WTC11 (cell line): ENCODE data around the gene PDSS1.
"Not testable (repeated sequence)": the region's sequence is repeated elsewhere in the genome, so short reads cannot be mapped to it uniquely, and the experiment has no call there.

ENCODE experiments used
- CTCF ChIP-seq: fragments of 200-600 bp; IDR thresholded peaks from 2 replicates; pipeline ENCODE4 v1.8.0; 2022; ENCODE audit warnings: antibody characterized with exemption
- ELF4 ChIP-seq: sonication (generic); formaldehyde crosslinking; IDR thresholded peaks from 2 replicates; pipeline ENCODE4 v1.8.1; 2022; ENCODE audit warnings: low read depth, mild to moderate bottlenecking, moderate library complexity, missing genetic modification reagents
- FOXJ3 ChIP-seq: sonication (generic); formaldehyde crosslinking; IDR thresholded peaks from 2 replicates; pipeline ENCODE4 v1.9.0; 2021; ENCODE audit warnings: missing genetic modification reagents, mild to moderate bottlenecking, borderline replicate concordance
- MAX ChIP-seq: sonication (generic); formaldehyde crosslinking; IDR thresholded peaks from 2 replicates; pipeline ENCODE4 v1.8.0; 2022; ENCODE audit warnings: mild to moderate bottlenecking, missing genetic modification reagents
- NR2C2 ChIP-seq: sonication (generic); formaldehyde crosslinking; IDR thresholded peaks from 2 replicates; pipeline ENCODE4 v1.8.0; 2022; ENCODE audit warnings: mild to moderate bottlenecking, missing genetic modification reagents
- PREB ChIP-seq: sonication (generic); formaldehyde crosslinking; IDR thresholded peaks from 2 replicates; pipeline ENCODE4 v1.8.1; 2022; ENCODE audit warnings: mild to moderate bottlenecking, missing genetic modification reagents, moderate library complexity, borderline replicate concordance
- STAT6 ChIP-seq: sonication (generic); formaldehyde crosslinking; conservative IDR thresholded peaks from 2 replicates; pipeline ENCODE4 v1.8.1; 2023; ENCODE audit warnings: mild to moderate bottlenecking, low read depth, missing genetic modification reagents, moderate library complexity
- ZNF423 ChIP-seq: fragments of 250-450 bp; sonication (Bioruptor Pico); IDR thresholded peaks from 2 replicates; pipeline ENCODE4 v2.1.2; 2022; ENCODE audit warnings: mild to moderate bottlenecking, moderate library complexity
- ZNF512 ChIP-seq: sonication (generic); formaldehyde crosslinking; IDR thresholded peaks from 2 replicates; pipeline ENCODE4 v1.8.1; 2022; ENCODE audit warnings: missing genetic modification reagents, borderline replicate concordance
- TF ChIP-seq, protein P1 (sequence below): fragments of 250-450 bp; sonication (Bioruptor Pico); IDR thresholded peaks from 2 replicates; pipeline ENCODE4 v2.1.2; 2022; ENCODE audit warnings: mild to moderate bottlenecking, moderate library complexity

GRCh38 chr10:26684667-26685264 is 12.7 kb upstream of the PDSS1 start:
- not testable (repeated sequence) for TF ChIP-seq ZNF423 (CRISPR knock-in tag); STAT6 (CRISPR knock-in tag); FOXJ3; ZNF512 (CRISPR knock-in tag); NR2C2 (CRISPR knock-in tag); MAX (CRISPR knock-in tag); PREB (CRISPR knock-in tag); ELF4 (CRISPR knock-in tag)
- TF ChIP-seq CTCF, result peak; percentile 36; the same call in 1 of the 2 replicates
- TF ChIP-seq, protein P1, sequence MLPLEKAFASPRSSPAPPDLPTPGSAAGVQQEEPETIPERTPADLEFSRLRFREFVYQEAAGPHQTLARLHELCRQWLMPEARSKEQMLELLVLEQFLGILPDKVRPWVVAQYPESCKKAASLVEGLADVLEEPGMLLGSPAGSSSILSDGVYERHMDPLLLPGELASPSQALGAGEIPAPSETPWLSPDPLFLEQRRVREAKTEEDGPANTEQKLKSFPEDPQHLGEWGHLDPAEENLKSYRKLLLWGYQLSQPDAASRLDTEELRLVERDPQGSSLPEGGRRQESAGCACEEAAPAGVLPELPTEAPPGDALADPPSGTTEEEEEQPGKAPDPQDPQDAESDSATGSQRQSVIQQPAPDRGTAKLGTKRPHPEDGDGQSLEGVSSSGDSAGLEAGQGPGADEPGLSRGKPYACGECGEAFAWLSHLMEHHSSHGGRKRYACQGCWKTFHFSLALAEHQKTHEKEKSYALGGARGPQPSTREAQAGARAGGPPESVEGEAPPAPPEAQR (CRISPR knock-in tag), result not testable (repeated sequence)
